Superior temporal gyrus (tissue), 1 donor: Measurements from ENCODE around the gene LRRC19.

Experiments used
- DNase-seq: peaks from one replicate; pipeline ENCODE4 v3.0.0-alpha.2; 2016; ENCODE audit errors: extremely low spot score

LRRC19 gene, protein sequence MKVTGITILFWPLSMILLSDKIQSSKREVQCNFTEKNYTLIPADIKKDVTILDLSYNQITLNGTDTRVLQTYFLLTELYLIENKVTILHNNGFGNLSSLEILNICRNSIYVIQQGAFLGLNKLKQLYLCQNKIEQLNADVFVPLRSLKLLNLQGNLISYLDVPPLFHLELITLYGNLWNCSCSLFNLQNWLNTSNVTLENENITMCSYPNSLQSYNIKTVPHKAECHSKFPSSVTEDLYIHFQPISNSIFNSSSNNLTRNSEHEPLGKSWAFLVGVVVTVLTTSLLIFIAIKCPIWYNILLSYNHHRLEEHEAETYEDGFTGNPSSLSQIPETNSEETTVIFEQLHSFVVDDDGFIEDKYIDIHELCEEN

DNA sequence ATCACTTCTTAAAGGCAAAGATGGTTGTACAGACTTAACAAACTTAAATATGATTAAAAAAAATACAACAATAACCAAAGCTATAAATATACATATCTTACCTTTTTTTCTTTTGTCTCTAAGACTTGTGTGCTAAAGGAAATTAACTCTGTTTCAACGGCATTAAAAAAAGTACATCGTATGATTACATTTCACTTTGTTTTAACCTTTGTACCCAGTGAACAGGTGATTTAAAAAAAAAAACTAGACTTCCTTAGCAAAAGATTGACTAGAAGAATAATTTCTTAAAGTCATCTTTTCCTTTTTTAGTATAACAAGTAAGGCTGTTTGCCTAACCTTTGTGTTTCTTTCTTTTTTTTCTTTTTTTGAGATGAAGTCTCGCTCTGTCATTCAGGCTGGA is at the start of gene LRRC19:
TSS of gene LRRC19 (minus strand) at position 182 of the 400 bp plus-strand sequence. CDS start 5,978 bp downstream, outside the sequence.
- DNase-seq, result no peak

DNA sequence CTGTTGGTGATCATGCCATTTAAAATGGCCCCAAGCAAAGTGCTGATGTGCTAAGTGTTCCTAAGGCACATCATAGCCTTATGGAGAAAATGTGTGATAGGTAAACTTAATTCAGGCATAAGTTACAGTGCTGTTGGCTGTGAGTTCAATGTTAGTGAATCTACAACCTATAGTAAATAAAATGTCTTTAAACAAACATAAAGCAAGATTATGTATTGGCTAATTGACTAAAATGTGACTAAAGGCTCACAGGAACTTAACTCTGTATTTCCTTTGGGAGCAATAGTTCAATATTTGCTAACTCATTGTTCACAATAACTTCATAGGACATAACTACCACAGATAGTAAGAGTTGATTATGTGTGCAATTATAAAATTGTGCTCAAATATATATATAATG is 49.4 kb upstream of the LRRC19 start:
- no peak for DNase-seq

DNA sequence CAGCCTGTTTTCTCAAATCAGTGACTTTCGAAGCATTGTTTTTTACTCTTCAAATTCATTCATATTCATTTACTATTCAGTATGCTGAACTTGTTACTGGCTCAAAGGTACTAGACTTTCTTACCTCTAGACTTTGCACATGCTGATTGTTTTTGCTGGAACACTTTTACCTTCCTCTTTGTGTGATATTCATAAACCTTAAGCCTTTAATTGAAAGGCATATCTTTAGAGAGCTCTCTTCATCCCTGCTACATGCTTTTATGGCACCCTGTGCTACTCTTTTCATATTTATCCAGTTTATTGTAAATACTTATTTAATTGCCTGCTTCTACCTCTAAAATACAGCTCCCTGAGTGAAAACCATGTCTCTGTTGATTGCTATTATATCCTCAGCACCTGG is 48.7 kb upstream of the LRRC19 start:
- DNase-seq, result no peak

DNA sequence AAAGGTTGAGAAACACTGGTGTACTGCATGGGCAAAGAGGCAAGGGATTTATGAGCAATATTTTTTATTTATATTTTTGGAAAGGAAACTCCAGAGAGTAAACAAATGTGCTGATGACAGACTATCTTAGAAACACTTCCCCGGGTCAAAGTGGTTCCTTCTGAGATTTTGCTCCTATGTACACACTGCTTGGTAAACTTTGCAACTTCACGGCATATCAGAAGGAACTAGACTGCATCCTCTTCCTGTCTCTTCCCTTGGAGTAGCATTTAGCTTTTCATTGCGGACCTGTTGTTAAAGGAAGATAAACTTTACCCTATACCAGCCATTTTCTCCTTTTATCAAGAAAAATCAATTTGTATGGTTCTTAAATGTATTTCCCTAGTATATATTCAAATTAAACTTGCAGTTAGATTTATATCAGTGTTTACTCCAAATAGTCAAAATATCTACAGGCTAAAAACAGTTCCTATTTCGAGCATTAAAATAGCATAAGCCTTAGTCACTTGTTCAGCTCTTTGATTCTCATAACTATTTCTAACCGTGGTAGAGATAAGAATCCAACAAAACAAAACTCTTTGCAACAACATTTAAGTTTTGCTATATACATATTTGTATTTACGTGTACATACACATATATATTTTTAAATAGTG is 48.0 kb upstream of the LRRC19 start:
- DNase-seq, result no peak

DNA sequence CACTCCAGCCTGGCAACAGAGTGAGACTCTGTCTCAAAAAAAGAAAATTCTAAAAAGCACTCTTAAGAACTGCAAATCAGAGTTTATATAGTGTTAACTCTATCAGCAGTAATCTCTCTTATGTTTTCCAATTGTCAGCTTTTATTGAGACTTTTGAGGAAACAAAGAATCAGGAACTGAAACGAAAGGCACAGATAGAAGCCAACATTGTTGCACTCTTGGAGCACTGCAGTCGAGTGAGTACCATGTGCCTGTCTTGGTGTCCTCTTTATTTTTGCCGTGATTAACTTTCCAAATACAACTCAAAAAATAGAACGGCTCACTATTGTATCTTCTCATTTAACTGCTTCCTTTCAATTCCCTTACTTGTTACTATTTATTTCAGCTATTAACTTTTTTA is 41.7 kb upstream of the LRRC19 start:
- DNase-seq, result no peak

DNA sequence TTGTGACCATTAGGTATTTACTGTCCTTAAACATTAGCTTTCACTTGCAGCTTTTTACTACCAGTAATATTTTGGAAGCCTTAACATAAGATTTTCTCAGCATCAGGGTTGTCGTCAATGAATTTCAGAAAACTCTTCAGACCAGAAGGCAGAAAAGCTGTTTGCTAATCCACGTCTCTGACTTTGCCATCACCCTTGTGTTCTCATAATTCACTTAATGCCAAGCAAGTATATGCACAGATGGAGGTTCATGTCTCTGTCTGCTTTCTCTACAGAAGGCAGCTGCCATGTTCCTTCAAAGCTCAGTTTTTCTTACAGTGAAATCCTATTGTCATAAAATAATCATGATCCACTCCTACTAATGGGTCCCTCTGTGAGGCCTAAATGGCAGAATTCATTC is 37.7 kb upstream of the LRRC19 start:
- no peak for DNase-seq

DNA sequence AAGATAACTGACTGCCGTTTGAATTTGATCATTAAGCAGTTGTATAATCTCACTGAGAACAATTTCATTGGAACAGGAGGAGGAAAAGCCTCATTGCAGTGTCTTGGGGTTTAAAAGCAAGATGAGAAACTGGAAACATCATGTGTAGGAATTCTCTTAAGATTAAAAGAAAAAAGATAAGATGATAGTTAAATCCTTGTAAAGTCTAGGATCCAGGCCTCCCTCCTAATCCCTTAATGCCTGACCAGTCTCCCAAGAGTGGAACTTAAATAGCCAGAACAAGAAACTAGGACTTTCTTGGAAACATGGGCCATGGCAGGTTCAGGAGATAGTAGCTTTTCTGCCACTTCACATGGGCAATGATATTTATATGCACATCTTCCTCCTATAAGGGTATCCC is 37.0 kb upstream of the LRRC19 start:
- no peak for DNase-seq

DNA sequence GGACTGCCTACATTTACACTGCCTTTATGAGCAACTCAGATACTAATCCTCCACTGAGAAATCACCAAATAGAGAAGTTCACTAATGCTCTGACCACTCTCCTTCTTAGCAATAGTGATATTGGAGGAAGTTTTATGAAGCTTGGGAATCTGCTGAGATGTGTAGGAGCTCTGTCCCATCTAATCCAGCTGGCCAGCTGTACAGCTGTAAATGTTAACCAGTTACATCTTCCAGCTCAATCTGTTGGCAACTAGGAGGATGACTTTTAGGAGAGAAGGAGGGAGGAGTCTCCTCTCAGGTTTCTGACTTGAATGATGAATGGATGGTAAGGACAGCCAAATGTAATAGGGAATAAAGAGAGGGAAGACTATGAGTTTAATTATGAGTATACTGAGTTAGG is 36.3 kb upstream of the LRRC19 start:
- no peak for DNase-seq

DNA sequence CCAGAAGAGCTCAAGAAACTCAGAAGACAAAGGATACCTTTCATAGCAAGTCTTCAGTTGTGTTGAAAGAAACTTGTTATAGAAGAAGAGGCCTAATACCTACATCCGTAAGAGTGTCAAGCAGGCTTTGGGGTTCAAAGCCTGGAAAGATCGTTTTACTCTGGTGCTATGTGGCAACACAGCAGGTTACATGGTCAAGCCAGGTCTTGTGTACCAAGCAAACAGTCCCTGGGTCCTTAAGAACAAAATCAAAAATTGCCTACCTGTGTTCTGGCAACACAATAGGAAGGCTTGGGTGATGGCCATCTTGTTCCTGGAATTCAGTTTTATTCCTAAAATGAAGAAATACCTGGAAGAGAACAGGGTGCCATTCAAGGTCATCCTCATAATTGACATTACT is 32.0 kb upstream of the LRRC19 start:
- DNase-seq, result no peak

DNA sequence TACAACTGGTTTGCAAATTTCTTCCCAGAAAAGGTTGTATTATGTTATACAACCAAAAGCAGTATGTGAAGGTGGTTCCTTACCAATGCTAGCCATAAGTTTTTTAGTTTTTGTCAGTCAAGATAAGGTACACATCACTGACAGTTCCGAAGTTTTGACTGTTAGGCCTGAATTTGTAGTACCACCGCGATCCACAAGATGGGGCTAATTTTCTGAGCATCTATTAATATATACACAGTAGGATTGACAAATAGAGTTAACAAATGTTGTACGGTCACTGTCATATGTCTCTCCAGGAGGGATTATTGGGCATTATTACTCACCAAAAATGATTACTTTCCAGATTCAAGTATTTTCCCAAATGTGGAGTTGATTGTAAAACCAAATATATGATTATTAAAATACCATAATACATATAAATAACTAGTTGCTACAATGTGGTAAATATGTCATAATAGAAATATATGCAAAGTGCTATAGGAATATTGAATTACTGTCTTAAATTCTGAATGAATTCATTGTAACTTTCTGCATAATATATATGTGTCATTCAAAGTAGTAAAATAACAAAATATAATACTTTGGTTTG is 28.4 kb upstream of the LRRC19 start:
- peak; percentile 85 for DNase-seq

DNA sequence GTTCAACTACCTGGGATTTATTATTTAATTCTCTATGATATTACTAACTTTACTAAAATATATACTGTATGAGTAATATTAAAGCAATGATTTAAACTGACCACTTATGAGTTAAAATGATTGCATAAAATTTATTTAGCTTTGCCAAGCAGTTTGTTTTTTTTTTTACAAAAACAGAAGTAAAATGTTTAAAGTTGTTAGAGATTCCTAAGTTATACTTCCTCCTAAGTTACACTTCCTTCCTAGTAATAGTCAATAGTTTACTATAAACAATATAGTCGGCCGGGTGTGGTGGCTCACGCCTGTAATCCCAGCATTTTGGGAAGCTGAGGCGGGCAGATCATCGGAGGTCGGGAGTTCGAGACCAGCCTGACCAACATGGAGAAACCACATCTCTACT is 23.7 kb upstream of the LRRC19 start:
- no peak for DNase-seq

DNA sequence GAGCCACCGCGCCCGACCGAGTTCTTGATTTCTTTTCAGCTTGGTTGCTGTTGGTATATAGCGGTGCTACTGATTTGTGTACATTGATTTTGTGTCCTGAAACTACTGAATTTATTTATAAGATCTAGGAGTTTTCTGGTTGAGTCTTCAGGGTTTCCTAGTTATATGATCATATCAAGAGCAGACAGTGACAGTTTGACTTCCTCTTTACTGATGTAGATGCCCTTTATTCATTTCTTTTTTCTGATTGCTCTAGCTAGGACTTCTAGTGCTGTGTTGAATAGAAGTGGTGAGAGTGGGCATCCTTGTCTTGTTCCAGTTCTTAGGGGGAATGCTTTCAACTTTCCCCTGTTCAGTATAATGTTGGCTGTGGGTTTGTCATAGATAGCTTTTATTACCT is 17.4 kb upstream of the LRRC19 start:
- no peak for DNase-seq

DNA sequence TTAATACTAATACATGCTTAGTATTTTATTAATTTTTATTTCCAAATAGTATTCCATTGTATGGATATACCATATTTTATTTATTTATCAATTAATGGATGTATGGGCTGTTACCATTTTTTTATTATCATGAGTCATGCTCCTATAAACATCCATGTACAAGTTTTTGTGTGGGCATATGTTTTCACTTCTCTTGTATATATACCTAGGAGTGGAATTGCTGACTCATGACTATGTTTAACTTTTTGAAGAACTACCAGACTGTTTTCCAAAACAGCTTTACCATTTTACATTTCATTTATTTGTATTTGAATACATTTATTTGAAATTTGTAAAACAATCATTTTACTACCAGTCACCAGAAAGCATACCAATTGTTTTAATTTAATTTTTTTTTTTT is 14.1 kb upstream of the LRRC19 start:
- no peak for DNase-seq

DNA sequence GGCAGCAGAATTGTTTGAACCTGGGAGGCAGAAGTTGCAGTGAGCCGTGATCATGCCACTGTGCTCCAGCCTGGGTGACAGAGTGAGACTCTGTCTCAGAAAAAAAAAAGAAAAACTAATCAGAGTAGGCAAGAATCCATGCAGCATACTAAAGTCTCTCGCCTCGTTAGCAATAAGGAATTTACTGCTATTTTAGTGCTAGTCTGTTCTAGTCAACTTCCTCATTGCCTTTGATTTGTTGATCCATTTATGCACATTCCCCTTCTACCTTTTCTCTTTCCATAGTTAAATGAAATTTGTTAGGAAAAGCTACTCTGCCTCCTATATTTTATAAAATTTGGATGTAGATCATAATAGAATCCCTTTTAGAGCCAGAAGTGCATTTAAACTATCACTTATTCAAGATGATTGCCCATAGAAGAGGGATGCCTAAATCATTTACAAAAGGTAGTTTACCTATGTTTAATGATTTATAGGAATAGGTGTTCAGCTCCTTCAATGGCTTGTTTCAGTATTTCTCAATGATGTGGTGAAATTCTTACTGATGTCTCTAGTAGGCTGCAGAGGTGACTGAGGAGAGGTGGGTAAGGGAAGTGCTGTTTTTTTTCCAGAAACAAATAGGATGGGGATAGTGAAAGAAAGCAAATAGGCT is 1.9 kb downstream of the LRRC19 start:
- DNase-seq, result no peak

DNA sequence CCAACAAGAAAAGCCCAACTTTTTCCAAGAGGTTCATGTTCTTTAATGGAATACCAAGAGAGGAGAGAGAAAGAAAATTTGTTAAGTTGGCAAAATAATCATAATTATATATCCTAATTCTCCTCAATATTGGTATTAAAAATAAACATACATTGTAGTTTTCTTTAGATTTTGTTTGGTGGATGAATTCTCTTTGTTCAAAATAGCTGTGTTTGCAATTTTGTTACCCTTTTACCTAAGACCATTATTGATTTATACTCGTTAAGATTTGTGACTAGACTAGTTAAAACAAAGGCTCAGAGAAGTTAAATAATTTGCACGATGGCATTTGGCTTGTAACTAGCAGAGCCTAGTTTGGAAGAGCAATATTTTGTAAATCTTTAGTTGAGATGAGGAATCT is 9.7 kb downstream of the LRRC19 start:
- no peak for DNase-seq

DNA sequence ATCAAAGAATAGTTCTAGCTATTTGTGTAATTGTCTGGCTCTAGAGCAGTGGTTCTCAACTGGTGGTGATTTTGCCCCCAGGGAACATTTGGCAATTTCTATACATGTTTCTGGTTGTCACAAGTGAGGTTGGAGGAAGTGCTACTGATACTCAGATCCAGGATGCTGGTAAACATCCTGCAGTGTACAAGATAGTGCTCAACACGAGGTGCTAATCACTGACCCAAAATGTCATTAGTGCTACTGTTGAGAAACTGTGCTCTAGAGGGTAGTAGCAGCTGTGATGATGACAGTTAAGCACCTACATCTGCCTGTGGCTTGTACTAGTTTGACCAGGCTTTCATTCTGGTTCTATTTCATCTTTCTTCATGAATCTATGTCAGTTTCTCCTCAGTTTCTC is 22.1 kb downstream of the LRRC19 start:
- DNase-seq, result no peak

DNA sequence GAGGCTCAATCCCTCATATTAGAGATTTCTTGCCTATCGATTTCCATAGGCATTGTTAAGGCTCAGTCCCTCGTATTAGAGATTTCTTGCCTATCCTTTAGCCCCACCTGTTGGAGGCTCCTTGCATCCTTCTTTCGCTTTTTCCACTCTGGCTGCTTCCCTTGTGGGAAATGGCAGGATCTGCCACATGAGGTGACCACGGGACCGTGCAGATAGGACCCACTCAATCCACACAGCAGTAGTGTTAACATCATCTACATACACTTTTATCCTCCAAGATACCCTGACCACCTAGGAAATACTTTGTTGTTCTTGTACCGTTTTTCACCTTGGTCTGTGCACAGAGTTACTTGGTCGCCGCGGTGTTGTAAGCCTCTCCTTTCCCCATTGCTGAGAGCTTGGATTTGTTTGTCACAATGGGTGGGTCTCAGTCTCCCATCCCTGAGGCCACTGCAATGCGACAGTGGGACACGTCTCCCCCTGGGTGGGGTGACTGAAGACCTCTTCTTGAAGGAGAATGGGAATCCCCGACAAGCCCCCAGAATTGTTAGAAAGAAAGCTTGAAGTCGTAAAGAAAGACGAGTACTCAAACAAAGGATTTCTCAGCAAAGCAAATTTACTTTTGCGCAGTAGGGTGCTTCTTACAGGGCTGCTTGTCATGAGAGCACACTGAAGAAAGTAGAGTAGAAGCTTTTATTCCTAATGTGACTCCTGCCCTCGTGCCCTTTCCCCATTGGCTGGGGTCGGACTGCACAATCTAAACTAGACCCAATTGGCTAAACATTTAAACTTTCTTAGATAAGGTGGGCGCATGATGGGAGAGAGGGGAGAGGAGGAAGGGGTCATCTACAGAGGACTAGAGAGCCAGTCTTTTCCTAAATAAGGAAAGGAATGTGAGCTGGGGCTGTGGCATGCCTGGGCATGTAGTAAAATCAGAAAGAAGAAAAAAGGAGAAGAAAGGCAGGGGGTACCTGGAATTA is 29.5 kb downstream of the LRRC19 start:
- peak; percentile 27 for DNase-seq

DNA sequence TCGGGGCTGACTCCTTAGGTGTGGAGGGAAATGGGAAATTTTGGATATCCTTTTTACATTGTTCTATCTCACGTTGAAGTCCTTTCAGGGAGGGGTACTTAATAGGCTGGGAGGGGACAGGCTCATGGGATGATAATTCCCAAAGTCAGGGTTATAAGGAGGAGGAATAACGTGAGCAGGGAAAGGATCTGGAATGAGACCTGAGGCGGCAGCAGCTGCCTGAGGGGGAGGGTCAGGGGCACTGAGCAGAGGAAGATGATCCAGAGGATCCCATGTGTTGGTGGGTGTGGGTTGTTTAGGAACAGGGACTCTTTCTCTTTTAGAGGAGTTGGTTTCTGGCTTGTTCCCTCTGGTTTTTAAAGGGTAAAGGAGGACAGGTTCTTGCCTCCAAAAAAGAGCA is 30.5 kb downstream of the LRRC19 start:
- DNase-seq, result no peak

DNA sequence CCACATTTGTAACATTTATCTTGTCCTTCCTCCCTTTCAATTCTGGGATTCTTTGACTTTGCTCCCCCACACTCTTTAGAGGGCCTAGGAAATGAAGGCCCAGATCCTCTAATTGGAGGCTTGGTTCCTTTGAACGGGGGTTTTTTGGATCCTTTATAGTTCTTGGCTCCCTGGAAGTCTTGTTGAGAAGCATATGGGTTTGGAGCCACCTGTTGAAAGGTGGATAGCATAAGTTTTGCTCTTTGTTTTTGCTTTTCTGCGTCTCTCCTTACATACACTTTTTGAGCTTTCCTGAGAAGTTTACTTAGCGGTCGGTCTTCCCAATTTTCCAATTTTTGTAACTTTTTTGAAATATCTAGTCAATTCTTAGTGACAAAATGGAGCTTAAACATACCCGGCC is 31.5 kb downstream of the LRRC19 start:
- DNase-seq, result no peak

DNA sequence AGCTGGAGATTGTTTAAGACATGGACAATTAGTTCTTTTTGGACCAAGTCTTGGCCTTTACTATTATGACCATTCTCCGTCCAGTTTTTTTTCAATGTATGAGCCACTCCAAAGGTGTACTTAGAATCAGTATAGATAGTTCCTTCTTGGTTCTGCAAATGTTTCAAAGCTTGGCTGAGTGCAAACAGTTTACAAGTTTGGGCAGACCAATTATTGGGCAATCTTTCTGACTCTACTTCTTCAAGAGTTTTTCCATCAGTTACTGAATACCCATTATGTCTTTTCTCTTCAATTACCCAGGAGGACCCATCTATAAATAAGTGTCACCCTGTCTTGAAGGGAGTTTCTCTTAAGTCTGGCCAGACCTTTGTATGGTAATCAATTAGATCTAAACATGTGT is 33.8 kb downstream of the LRRC19 start:
- DNase-seq, result no peak

DNA sequence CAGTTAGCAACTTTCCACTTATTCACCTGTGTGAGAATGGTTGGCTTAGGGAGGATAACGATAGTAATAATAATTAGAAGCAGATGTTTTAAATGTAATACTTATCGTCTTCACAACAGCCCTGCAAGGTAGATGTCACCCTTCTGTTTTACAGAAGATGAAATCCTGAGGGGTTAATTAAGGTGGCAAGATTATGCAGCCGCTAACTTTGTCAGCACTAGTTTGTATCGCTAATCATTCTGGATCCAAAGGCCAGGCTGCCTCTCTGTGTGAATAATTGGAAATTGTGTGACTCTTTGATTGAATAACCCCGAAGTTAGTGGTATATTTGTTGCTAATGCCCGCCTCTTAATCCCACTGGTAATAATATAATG is 48.6 kb downstream of the LRRC19 start:
- DNase-seq, result peak; percentile 23
